Osteoblast (primary cell): ENCODE results near the gene TFAP2B. TPM values are rescaled to one million over a fixed set of nuclear protein-coding genes. Genes with fewer than 3 reads are reported as not detected.

Source experiments
- DNase-seq: peaks from one replicate; pipeline ENCODE4 v3.0.0; 2011; ENCODE audit warnings: low spot score, mixed read lengths; ENCODE audit not compliant: insufficient read length; ENCODE audit errors: missing footprints
- H2AFZ ChIP-seq: 2 replicates; pipeline ENCODE4 v1.6.0; 2011; ENCODE audit warnings: mild to moderate bottlenecking, low read length
- H3K27ac ChIP-seq: 2 replicates; pipeline ENCODE4 v1.5.1; 2011; ENCODE audit warnings: mild to moderate bottlenecking, low read depth, low read length, moderate library complexity
- H3K27me3 ChIP-seq: 2 replicates; pipeline ENCODE4 v1.6.0; 2012; ENCODE audit warnings: mild to moderate bottlenecking, control low read depth, inconsistent platforms, low read length, moderate library complexity; ENCODE audit not compliant: insufficient read depth
- H3K36me3 ChIP-seq: 2 replicates; pipeline ENCODE4 v1.5.1; 2011; ENCODE audit warnings: mild to moderate bottlenecking, low read length, control low read depth, moderate library complexity; ENCODE audit not compliant: insufficient read depth
- H3K4me1 ChIP-seq: 2 replicates; pipeline ENCODE4 v1.5.1; 2011; ENCODE audit warnings: mild to moderate bottlenecking, low read length, control low read depth, moderate library complexity; ENCODE audit not compliant: insufficient read depth
- H3K4me2 ChIP-seq: 2 replicates; pipeline ENCODE4 v1.6.0; 2011; ENCODE audit warnings: mild to moderate bottlenecking, low read length; ENCODE audit not compliant: insufficient read depth
- H3K4me3 ChIP-seq: fragments of 200-600 bp; sonication (generic); 3 replicates; pipeline ENCODE4 v1.5.1; 2012; ENCODE audit warnings: mild to moderate bottlenecking, low read length, inconsistent platforms; ENCODE audit not compliant: insufficient read depth
- H3K79me2 ChIP-seq: 2 replicates; pipeline ENCODE4 v1.6.0; 2012; ENCODE audit warnings: mild to moderate bottlenecking, low read length, control low read depth, inconsistent platforms; ENCODE audit not compliant: insufficient read depth
- H3K9me3 ChIP-seq: 2 replicates; pipeline ENCODE4 v1.5.1; 2011; ENCODE audit warnings: low read depth, low read length, control low read depth
- H4K20me1 ChIP-seq: 2 replicates; pipeline ENCODE4 v1.6.0; 2012; ENCODE audit warnings: mild to moderate bottlenecking, low read length, control low read depth; ENCODE audit not compliant: insufficient read depth
- CTCF ChIP-seq: IDR thresholded peaks from 2 replicates; pipeline ENCODE4 v1.5.1; 2011; ENCODE audit warnings: mild to moderate bottlenecking, low read depth, low read length, moderate library complexity; ENCODE audit errors: extremely low read depth
- total RNA-seq: library from RNA; depleted of rRNA; stranded (reverse); fragments of >200 nt; gene quantifications from 2 replicates; pipeline ENCODE4 v1.2.3, GENCODE V29; 2012

The TFAP2B gene
- total RNA-seq, 1 donor: not detected

DNA sequence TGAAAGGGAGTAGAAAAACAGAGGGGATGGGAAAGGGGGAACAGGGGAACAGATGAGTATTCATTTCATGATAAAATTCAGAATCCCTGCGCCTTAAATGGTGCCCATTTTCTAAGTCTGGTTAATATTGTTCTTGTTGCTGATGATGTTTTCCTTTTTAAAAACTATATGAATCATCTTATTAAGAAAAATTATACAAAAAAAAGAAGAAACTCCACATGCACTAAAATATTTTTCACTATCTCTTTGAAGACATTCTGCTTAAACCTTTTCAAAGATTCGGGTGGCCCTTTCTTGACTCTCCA is 1.1 kb upstream of the TFAP2B start:
- no peaks in the 10 kb centered on the region for H4K20me1 ChIP-seq
- no peaks in the 10 kb centered on the region for H3K36me3 ChIP-seq
- no peak overlapping the region for H3K27ac ChIP-seq
- H3K4me3 ChIP-seq: no peak overlapping the region
- H3K9me3 ChIP-seq: no peaks in the 10 kb centered on the region
- H3K79me2 ChIP-seq: no peaks in the 10 kb centered on the region
- no peak for DNase-seq
- peaks cover 60% of the 10 kb centered on the region for H3K27me3 ChIP-seq
- H2AFZ ChIP-seq: no peak overlapping the region
- no peak for TF ChIP-seq CTCF
- H3K4me1 ChIP-seq: peaks cover 6% of the 10 kb centered on the region
- H3K4me2 ChIP-seq: no peak overlapping the region

- peaks cover 64% of the 10 kb centered on the region for H3K27me3 ChIP-seq
- no peak for DNase-seq
Observed at GRCh38 chr6:50818020-50818419, 651 bp upstream of the TFAP2B start.

DNA sequence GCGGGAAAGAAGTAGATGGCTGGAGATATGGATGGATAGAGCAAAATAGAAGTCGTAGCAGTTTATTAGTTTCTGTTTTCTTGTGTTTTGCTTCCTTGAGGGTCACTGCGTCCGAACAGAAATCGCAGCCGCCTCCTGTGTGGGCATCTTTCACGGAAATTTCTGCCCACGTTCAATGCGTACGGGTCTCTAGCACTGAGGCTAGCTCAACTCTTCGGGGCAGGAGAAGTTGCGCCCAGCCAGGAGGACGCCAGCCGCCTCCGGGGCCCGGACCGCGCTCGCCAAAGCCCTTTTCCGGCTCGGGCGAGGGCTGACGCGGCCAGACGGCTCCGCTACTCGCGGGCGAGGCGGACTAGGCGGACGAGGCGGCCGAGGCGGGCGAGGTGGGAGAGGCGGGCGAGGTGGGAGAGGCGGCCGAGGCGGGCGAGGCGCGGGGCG is 814 bp downstream of the TFAP2B start:
- H3K4me1 ChIP-seq: peaks cover 6% of the 10 kb centered on the region
- no peak for TF ChIP-seq CTCF
- H2AFZ ChIP-seq: no peak overlapping the region
- H3K79me2 ChIP-seq: no peaks in the 10 kb centered on the region
- no peaks in the 10 kb centered on the region for H3K36me3 ChIP-seq
- no peak for DNase-seq
- H3K27me3 ChIP-seq: peaks cover 78% of the 10 kb centered on the region
- no peak overlapping the region for H3K4me2 ChIP-seq
- H4K20me1 ChIP-seq: no peaks in the 10 kb centered on the region
- H3K9me3 ChIP-seq: no peaks in the 10 kb centered on the region
- peak overlapping the region; percentile 33 for H3K4me3 ChIP-seq
- H3K27ac ChIP-seq: no peak overlapping the region

More at GRCh38 chr6:50818020-50818419, 651 bp upstream of the TFAP2B start:
- H3K79me2 ChIP-seq: no peaks in the 10 kb centered on the region
- no peak overlapping the region for H3K27ac ChIP-seq
- H2AFZ ChIP-seq: no peak overlapping the region
- no peak overlapping the region for H3K4me3 ChIP-seq
- H4K20me1 ChIP-seq: no peaks in the 10 kb centered on the region
- H3K4me2 ChIP-seq: no peak overlapping the region
- no peaks in the 10 kb centered on the region for H3K9me3 ChIP-seq
- peaks cover 6% of the 10 kb centered on the region for H3K4me1 ChIP-seq
- H3K36me3 ChIP-seq: no peaks in the 10 kb centered on the region
- no peak for TF ChIP-seq CTCF

DNA sequence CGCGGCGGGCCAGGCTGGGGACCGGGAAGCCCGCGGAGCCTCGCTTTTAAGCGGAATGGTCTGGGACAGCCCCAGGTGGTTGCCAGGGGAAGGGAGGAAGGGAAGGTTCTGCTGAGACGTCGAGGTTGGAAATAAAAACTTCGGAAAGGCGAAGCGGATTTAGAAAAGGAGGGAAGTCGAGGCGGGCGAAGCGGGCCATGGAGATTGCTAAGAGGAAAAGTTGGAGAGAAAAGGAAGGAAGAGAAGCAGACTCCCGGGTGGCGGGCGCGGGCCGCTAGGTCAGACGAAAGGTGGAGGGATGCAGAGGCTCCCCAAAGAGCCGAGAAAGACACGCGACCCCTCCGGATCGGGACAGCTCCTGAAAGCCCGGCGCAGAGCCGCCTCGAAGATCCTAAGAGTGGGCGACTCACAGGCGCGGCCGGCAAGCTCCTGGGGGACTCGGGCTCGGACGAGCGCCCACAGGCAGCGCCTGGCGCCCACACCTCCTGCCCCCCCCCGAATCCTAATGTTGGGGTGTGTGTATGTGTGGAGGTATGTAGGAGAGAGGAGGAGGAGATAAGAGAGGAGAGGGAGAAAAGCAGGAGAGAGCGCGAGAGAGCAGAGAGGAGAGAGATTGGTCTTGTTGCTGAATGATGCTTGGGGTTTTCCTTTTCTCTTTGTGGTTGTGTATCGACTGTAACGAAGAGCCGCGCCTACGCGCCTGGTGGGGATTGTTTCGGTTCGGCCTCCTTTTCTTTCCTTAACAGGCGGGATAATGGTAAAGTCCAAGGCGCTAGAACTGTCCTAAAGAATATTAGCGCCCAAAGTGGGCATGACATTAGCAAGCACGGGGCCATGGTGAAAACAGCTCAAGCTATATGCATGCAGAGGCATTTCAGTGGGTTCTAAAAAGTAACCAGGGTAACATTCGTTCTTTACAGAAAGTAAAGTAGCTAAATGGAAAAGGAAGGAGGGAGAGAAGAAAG is 1.5 kb downstream of the TFAP2B start:
- H3K4me2 ChIP-seq: peak overlapping the region; percentile 32
- H3K9me3 ChIP-seq: no peaks in the 10 kb centered on the region
- no peak overlapping the region for H3K4me3 ChIP-seq
- H4K20me1 ChIP-seq: no peaks in the 10 kb centered on the region
- peaks cover 6% of the 10 kb centered on the region for H3K4me1 ChIP-seq
- H3K36me3 ChIP-seq: no peaks in the 10 kb centered on the region
- peak overlapping the region; percentile 22 for H2AFZ ChIP-seq
- DNase-seq: no peak
- peaks cover 80% of the 10 kb centered on the region for H3K27me3 ChIP-seq
- no peaks in the 10 kb centered on the region for H3K79me2 ChIP-seq
- H3K27ac ChIP-seq: no peak overlapping the region
- no peak for TF ChIP-seq CTCF
